Right lobe of liver (tissue), 4 donors: ENCODE measurements around the gene ASCL2.
"Not testable (repeated sequence)": the region's sequence is repeated elsewhere in the genome, so short reads cannot be mapped to it uniquely, and the experiment has no call there.

Source experiments
- POLR2A ChIP-seq: fragments of 450-650 bp; IDR thresholded peaks from one replicate; pipeline ENCODE4 v1.6.1; 2017; ENCODE audit warnings: antibody characterized with exemption, mild to moderate bottlenecking
- TF ChIP-seq, protein P1 (sequence below), 4 donors: fragments of 200-600 bp in 3 of 4; fragments of 450-650 bp in 1 of 4; IDR thresholded peaks; one replicate each; pipeline versions ENCODE4 v1.5.1 to v1.8.0; 2016 to 2022; ENCODE audit warnings: antibody characterized with exemption in 4 of 4, mild to moderate bottlenecking in 2 of 4
- donor health status: DM: no; HTN: no; CAD: no.
- donor health status: DM: no; HTN: no; CAD: no.
- donor health status: DM: no; HTN: yes; CAD: no.

DNA sequence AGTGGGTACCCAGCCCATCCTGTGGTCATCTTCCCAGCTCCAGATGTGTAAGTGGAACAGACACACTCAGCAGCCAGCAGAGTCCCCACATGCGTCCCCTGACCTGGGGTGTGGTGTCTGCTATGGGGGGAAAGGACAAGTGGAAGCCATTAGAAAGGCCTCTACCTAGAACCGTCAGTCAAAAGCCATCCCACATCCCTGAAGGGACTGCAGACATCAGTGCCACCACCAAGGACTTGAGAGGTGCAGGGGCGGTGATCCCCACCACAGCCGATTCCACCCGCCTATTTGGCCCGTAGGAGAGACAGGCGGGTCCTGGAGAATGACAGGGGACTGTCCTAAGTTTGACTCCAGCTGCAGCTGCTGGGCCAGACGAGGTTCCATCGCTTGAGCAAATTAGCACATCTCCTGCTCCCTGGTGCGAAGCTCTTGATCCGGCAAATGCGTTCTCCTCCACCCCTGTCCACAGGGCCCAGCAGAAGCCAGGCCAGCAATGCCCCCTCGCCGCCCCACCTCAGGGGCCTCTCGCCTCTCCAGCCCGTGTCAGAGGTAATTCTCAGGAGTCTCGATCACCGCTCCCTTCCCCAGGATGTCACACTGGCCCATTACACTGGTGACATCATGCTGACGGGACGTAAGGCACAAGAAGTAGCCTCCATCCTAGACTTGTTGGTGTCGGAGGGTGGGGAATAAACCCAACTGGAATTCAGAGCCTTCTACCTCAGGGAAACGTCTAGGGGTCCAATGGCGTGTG, 33.8 kb downstream of the ASCL2 start:
- TF ChIP-seq, protein P1, sequence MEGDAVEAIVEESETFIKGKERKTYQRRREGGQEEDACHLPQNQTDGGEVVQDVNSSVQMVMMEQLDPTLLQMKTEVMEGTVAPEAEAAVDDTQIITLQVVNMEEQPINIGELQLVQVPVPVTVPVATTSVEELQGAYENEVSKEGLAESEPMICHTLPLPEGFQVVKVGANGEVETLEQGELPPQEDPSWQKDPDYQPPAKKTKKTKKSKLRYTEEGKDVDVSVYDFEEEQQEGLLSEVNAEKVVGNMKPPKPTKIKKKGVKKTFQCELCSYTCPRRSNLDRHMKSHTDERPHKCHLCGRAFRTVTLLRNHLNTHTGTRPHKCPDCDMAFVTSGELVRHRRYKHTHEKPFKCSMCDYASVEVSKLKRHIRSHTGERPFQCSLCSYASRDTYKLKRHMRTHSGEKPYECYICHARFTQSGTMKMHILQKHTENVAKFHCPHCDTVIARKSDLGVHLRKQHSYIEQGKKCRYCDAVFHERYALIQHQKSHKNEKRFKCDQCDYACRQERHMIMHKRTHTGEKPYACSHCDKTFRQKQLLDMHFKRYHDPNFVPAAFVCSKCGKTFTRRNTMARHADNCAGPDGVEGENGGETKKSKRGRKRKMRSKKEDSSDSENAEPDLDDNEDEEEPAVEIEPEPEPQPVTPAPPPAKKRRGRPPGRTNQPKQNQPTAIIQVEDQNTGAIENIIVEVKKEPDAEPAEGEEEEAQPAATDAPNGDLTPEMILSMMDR (IDR thresholded peaks at IDR 0.05): not testable (repeated sequence)
- TF ChIP-seq POLR2A: not testable (repeated sequence)
